ENCODE results near the gene RNF186. TPM values are rescaled to one million over a fixed set of nuclear protein-coding genes. Genes with fewer than 3 reads are reported as not detected.

Gene RNF186
- total RNA-seq, 2 experiments from 2014 or later: not detected

DNA sequence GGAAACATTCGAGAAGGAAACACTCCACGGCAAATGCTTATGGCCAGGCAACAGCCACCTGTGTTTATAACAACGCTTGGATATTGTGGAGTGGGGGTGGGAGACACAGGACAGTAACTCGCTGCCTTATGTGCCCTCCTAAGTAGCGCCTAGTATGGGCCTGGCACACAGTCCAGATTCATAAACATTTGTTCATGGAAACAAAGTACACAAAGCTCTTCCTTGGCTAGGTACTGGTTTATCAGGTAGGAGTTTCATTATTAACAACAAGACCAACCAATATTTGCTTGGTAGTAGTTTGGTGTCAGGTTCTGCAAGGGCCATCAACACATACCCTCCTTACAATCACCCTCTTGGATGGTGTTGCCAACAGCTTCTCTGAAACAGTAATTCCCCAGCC, 38.8 kb downstream of the RNF186 start:
- Mint-ChIP-seq H3K9me3 (no peaks in the 10 kb centered on the region), H3K4me3 (no peak overlapping the region), H3K27ac (no peak overlapping the region), H3K27me3 (no peaks in the 10 kb centered on the region), H3K4me1 (no peaks in the 10 kb centered on the region), H3K36me3 (ENCODE audit: low read depth) (peaks cover 25% of the 10 kb centered on the region)
- ChIA-PET CTCF (no interaction called here), POLR2A (no interaction called here)
- DNase-seq: no peak

DNA sequence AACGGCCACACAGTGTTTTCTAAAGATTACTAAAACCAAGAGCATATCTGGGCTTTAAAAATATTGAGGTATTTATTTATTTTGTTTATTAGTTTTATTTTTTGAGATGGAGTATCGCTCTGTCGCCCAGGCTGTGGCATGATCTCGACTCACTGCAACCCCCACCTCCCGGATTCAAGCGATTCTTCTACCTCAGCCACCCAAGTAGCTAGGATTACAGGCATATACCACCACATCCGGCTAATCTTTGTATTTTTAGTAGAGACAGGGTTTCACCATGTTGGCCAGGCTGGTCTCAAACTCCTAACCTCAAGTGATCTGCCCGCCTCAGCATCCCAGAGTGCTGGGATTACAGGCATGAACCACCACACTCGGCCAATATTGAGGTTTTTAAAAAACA, 39.3 kb downstream of the RNF186 start:
- Mint-ChIP-seq H3K9me3 (no peaks in the 10 kb centered on the region), H3K4me1 (no peaks in the 10 kb centered on the region)

DNA sequence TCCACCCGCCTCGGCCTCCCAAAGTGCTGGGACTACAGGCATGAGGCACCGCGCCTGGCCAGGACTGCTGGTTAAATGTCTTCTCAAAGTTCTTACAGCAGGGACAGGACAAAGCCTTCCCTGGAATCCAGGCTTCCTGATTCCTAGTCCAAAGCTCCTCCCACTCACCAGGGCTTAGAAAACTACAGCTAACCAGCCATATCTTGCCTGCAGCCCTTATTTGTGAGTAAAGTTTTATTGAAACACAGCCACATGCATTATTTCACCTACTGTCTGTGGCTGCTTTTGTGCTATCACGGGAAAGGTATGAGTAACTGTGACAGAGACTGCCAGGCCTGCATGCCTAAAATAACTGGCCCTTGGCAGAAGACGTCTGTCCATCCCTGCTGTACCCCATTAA, 39.8 kb downstream of the RNF186 start:
- Mint-ChIP-seq H3K27me3 (no peaks in the 10 kb centered on the region), H3K4me1 (no peaks in the 10 kb centered on the region), H3K36me3 (ENCODE audit: low read depth) (peaks cover 25% of the 10 kb centered on the region), H3K27ac (no peak overlapping the region), H3K9me3 (no peaks in the 10 kb centered on the region), H3K4me3 (no peak overlapping the region)
- CTCF ChIA-PET: no interaction called here
- POLR2A ChIA-PET: no interaction called here
- DNase-seq: no peak

More for the DNA sequence above, 39.3 kb downstream of the RNF186 start:
- peaks cover 25% of the 10 kb centered on the region for H3K36me3 Mint-ChIP-seq (ENCODE audit: low read depth)
- CTCF ChIA-PET: no interaction called here
- no peak for DNase-seq
- POLR2A ChIA-PET: no interaction called here
- H3K4me3 Mint-ChIP-seq: no peak overlapping the region
- no peaks in the 10 kb centered on the region for H3K27me3 Mint-ChIP-seq
- no peak overlapping the region for H3K27ac Mint-ChIP-seq

DNA sequence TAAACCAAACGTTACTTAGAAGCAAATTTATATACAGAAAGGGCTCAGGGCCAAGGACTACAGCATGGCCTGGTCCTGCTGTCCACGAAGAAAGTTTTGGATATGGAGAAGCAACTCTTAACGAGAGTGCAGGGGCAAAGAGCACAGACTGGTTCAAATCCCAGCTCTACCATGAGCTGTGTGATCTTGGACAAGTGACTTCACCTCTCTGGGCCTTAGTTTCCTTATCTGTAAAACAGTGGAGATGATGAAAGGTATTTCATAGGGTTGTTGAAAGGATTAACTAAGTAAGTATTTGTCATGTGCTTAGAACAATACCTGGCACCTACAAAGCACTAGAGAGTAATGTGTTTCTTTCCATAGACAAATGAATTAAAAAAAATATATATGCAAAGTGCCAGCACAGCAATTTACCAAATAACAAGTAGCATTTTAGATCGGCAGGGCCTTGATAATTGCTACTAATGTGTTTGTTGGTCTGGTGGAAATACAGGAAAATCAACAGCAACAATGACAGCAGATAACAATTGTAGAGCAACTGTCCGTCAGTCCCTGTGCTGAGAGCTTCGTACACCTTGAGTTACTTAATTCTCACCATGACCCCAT, 40.8 kb downstream of the RNF186 start:
- CTCF ChIA-PET: interaction anchor here (1.6 kb wide), 1 partner anchor 12 kb away, joined by 5 read pairs; no protein-coding TSS in a partner anchor
- H3K27ac Mint-ChIP-seq: no peak overlapping the region
- no peaks in the 10 kb centered on the region for H3K9me3 Mint-ChIP-seq
- H3K36me3 Mint-ChIP-seq (ENCODE audit: low read depth): peaks cover 17% of the 10 kb centered on the region
- no peak overlapping the region for H3K4me3 Mint-ChIP-seq
- no peaks in the 10 kb centered on the region for H3K4me1 Mint-ChIP-seq
- POLR2A ChIA-PET: no interaction called here
- H3K27me3 Mint-ChIP-seq: no peaks in the 10 kb centered on the region
- DNase-seq: no peak

DNA sequence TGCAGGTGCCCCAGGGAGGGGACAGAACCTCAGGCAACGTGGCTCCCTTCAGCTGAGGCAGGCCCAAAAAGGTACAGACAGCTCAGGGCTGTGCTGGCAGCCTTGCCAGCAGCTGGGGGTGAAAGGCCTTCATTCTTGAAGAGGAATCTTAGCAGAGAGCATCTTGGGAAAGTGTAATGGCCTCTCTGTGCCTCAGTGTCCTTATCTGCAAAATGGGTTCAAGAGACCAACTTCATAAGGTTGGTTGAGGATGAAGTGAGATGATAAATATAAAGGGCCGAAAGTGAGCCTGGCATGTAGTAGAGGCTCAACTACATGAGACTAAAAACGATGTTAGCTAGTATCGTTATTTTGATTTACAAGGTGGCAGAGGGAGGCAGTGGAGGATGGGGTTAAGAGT, 41.6 kb downstream of the RNF186 start:
- ChIA-PET POLR2A (no interaction called here), CTCF (interaction anchor here (1.6 kb wide), 1 partner anchor 11 kb away, joined by 5 read pairs; no protein-coding TSS in a partner anchor)
- no peak overlapping the region for H3K27ac Mint-ChIP-seq
- H3K36me3 Mint-ChIP-seq (ENCODE audit: low read depth): peaks cover 9% of the 10 kb centered on the region
- H3K4me1 Mint-ChIP-seq: no peaks in the 10 kb centered on the region
- no peak overlapping the region for H3K4me3 Mint-ChIP-seq
- no peaks in the 10 kb centered on the region for H3K27me3 Mint-ChIP-seq
- no peaks in the 10 kb centered on the region for H3K9me3 Mint-ChIP-seq
- DNase-seq: no peak

DNA sequence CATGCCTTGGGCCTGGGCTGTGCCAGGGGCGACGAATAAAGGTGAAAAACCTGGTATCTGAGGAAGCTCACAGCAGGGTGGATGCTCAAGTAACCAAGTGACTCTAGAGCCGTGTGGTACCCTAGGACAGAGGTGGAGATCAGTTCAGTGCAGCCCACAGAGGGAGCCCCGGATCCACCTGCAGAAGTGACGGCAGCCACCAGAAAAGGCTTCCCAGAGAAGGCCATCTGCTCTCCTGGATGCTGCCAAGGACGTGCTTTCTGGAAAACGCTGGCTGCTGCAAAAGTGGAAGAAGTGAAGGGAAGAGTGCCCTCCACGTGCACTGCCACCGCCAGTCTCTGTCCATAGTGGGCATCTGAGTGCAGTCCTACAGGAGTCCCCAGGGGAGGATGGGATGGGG, 43.0 kb downstream of the RNF186 start:
- no peak overlapping the region for H3K27ac Mint-ChIP-seq
- ChIA-PET CTCF (interaction anchor here (2.2 kb wide), 1 partner anchor 11 kb away, joined by 8 read pairs; no protein-coding TSS in a partner anchor), POLR2A (no interaction called here)
- H3K36me3 Mint-ChIP-seq (ENCODE audit: low read depth): peaks cover 6% of the 10 kb centered on the region
- H3K4me3 Mint-ChIP-seq: no peak overlapping the region
- no peaks in the 10 kb centered on the region for H3K4me1 Mint-ChIP-seq
- H3K9me3 Mint-ChIP-seq: no peaks in the 10 kb centered on the region
- no peaks in the 10 kb centered on the region for H3K27me3 Mint-ChIP-seq
- no peak for DNase-seq

DNA sequence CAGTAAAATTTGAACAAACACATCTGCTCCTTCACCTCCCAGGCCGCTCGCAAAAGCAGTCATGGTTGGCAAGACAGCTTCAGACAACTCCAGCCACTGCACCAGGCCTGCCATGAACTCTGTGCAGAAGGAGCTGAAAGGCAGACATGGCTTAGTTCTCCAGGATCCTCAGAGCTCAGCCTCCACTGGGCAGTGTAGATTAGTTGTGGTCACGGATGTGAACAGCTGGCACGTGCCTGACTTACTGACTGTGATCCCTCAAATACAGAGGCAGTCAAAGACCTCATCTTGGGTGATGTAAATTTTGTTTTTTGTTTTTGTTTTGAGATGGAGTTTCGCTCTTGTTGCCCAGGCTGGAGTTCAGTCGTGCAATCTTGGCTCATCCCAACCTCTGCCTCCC, 43.7 kb downstream of the RNF186 start:
- Mint-ChIP-seq H3K9me3 (no peaks in the 10 kb centered on the region), H3K27me3 (no peaks in the 10 kb centered on the region), H3K4me3 (no peak overlapping the region), H3K27ac (no peak overlapping the region), H3K36me3 (ENCODE audit: low read depth) (peaks cover 3% of the 10 kb centered on the region), H3K4me1 (peaks cover 2% of the 10 kb centered on the region)
- ChIA-PET POLR2A (no interaction called here), CTCF (interaction anchor here (2.2 kb wide), 1 partner anchor 10 kb away, joined by 8 read pairs; no protein-coding TSS in a partner anchor)
- DNase-seq: no peak

DNA sequence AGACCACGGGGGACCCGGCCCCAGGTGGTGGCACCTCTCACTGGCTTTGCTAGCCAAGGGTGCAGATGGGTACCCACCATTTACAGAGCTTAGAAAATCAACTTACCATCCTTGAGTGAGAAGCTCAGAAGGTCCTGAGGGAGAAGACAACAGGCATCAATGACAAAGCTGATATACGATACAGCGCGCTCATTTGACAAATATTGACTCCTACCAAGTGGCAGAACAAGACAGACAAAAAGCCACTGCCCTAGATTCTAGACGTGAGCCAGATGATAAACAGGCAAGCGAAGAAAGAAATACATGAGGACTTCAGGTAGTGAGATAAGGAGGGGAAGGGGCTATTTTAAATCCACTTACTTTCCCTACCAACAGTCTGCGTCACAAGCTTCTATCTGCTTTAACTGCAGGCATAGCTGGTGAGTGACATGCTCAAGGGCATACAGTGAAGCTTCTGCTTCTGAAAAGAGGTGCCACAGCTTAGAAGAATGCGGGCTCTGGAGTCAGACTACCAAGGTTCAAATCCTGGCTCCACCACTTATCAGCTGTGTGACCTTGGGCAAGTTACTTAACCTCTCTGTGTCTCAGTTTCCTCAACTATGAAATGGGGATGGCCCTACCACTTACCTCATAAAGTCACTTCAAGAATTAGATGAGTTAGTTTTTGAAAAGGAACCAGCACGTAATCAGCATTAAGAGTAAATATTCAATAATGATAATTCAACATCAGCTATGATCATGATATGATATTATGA, 44.5 kb downstream of the RNF186 start:
- no peak for DNase-seq
- CTCF ChIA-PET: interaction anchor here (2.2 kb wide), 1 partner anchor 9 kb away, joined by 8 read pairs; no protein-coding TSS in a partner anchor
- H3K4me1 Mint-ChIP-seq: peaks cover 9% of the 10 kb centered on the region
- POLR2A ChIA-PET: no interaction called here
- H3K4me3 Mint-ChIP-seq: no peak overlapping the region
- no peak overlapping the region for H3K27ac Mint-ChIP-seq
- H3K27me3 Mint-ChIP-seq: no peaks in the 10 kb centered on the region
- H3K9me3 Mint-ChIP-seq: no peaks in the 10 kb centered on the region
- H3K36me3 Mint-ChIP-seq (ENCODE audit: low read depth): peaks cover 8% of the 10 kb centered on the region

DNA sequence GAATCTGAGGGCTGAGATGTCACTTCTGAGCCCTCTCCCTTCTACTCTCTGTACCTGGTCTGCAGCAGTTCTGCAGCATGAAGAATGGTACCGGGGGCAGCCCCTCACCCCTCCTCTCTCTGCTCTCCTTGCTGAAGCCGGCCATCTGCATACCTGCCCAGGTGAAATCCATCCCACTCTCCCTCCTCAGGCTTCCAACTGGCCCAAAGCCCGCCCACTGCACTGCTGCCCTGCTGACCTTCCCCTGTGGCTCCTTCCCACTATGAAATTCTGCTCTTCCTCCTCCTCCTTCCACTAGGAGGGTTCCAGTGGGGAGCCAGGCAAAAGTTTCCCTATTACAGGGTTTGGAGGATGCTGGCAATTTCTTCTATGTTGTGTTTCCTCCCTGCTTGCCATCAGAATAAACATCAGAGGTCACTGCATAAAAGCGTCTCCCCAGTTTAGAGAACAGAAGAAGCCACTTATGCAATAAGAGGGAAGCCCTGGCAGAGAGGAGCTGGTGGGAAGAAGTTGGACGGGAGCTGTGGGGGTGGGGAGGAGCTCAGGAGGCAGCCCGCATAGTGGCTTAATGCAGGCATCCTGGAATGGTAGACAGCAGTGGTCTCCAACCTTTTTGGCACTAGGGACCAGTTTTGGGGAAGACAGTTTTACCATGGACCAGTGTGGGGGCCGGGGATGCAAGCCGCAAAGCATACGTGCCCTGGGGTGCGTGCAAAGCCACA, 45.7 kb downstream of the RNF186 start:
- no peak overlapping the region for H3K27ac Mint-ChIP-seq
- CTCF ChIA-PET: no interaction called here

DNA sequence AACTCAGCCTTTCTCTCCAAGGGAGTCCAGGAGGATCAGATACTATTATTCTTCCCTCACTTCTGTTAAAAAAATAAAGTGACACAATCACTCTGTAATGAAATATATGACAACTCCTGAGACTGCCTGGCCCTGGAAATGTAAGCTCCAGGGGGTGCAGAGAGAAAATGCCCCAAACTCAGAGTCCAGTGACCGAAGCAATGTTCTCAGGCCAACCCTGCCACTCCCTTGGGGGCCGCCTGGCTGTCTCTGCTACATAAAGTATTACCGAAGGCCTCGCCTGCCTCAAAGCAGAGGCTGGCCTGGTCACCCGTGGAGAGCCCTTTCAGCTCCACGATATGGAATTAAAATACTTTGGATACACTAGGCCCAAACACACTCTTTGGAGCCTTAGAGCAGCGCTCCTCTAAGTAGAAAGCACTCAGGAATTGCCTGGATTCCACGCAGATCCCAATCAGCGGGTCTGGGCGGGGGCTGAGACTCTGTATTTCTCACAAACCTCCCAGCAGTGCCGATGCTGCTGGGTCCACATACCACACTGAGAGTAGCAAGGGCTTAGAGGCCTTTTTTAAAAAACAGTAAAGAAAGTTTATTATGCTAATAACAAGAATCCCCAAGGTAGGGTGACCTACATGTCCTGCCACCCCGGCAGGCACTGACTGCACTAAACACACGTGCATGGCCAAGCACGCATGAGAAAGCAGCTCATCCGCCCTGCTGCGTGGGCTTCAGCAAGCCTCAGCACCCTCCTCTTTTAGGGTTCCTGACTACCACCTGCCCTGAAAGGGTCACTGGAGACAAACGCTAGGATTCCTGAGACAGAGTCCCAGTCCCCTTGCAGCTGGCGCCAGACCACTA, 46.5 kb downstream of the RNF186 start:
- ChIA-PET CTCF (no interaction called here), POLR2A (no interaction called here)
- no peak for DNase-seq
- Mint-ChIP-seq H3K27ac (no peak overlapping the region), H3K36me3 (ENCODE audit: low read depth) (peaks cover 12% of the 10 kb centered on the region), H3K4me3 (no peak overlapping the region), H3K27me3 (no peaks in the 10 kb centered on the region), H3K4me1 (peaks cover 18% of the 10 kb centered on the region), H3K9me3 (no peaks in the 10 kb centered on the region)

More for the DNA sequence above, 45.7 kb downstream of the RNF186 start:
- DNase-seq: no peak
- POLR2A ChIA-PET: no interaction called here
- H3K9me3 Mint-ChIP-seq: no peaks in the 10 kb centered on the region
- no peak overlapping the region for H3K4me3 Mint-ChIP-seq
- H3K36me3 Mint-ChIP-seq (ENCODE audit: low read depth): peaks cover 12% of the 10 kb centered on the region
- peaks cover 18% of the 10 kb centered on the region for H3K4me1 Mint-ChIP-seq
- no peaks in the 10 kb centered on the region for H3K27me3 Mint-ChIP-seq

DNA sequence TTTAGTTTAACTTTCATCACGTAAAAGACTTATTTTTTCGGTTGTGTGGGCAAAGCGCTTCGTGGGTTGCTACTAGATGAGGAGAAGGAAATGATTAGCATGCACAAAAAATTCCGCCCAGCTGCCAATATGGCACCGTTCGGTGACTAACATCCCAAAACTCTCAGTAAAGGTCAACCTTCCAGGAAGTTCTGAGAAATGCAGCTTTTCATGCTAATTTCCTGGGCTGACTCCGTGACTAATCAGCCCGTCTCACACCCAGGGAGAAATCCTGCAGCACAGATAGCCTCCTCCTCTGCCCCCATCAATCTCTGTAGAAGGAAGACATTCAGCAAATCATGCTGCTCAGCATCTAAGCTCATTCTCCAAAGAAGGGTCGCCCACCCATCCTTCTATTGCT, 49.5 kb downstream of the RNF186 start:
- Mint-ChIP-seq H3K27me3 (no peaks in the 10 kb centered on the region), H3K9me3 (no peaks in the 10 kb centered on the region), H3K4me3 (no peak overlapping the region), H3K4me1 (peaks cover 18% of the 10 kb centered on the region), H3K36me3 (ENCODE audit: low read depth) (peaks cover 12% of the 10 kb centered on the region), H3K27ac (peak overlapping the region; percentile 13)
- ChIA-PET POLR2A (no interaction called here), CTCF (interaction anchor here (0.6 kb wide), 1 partner anchor 422 kb away, joined by 3 read pairs; no protein-coding TSS in a partner anchor)
- DNase-seq: peak; percentile 32

DNA sequence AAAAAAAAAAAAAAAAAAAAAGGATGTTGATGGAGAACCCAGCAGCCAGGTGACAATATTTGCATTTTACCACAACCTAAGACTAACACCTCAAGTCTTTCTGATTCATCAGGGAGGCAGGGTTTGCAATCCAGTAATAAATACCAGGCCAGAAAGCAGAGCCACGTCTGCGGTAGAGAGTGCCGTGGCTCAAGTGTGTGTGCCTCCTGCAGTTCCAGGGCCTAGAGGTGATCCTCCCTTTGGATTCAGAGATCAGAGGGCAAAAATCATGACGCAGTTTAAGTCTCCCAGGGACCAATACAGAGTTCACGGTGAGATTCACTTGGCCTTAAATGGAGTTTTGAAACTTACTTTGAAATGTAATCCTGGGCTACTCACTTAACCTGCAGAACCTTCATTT, 50.2 kb downstream of the RNF186 start:
- Mint-ChIP-seq H3K36me3 (ENCODE audit: low read depth) (peaks cover 12% of the 10 kb centered on the region), H3K4me1 (peaks cover 18% of the 10 kb centered on the region), H3K27me3 (no peaks in the 10 kb centered on the region), H3K9me3 (no peaks in the 10 kb centered on the region), H3K4me3 (no peak overlapping the region), H3K27ac (peak overlapping the region; percentile 13)
- no peak for DNase-seq
- ChIA-PET POLR2A (no interaction called here), CTCF (no interaction called here)
